ENCODE measurements around the gene HBA2.
"Not testable (repeated sequence)": the region's sequence is repeated elsewhere in the genome, so short reads cannot be mapped to it uniquely, and the experiment has no call there.

Gene HBA2

GRCh38 chr16:152141-153128, 20.2 kb upstream of the HBA2 start, which contains the start of gene HBZ:
Gene HBZ, plus strand, starts transcription at chr16:152644. Its CDS starts 266 bp downstream, at chr16:152910.
- H3K27ac ChIP-seq, result no peak within 1 kb of the TSS
- TF ChIP-seq, protein P1, sequence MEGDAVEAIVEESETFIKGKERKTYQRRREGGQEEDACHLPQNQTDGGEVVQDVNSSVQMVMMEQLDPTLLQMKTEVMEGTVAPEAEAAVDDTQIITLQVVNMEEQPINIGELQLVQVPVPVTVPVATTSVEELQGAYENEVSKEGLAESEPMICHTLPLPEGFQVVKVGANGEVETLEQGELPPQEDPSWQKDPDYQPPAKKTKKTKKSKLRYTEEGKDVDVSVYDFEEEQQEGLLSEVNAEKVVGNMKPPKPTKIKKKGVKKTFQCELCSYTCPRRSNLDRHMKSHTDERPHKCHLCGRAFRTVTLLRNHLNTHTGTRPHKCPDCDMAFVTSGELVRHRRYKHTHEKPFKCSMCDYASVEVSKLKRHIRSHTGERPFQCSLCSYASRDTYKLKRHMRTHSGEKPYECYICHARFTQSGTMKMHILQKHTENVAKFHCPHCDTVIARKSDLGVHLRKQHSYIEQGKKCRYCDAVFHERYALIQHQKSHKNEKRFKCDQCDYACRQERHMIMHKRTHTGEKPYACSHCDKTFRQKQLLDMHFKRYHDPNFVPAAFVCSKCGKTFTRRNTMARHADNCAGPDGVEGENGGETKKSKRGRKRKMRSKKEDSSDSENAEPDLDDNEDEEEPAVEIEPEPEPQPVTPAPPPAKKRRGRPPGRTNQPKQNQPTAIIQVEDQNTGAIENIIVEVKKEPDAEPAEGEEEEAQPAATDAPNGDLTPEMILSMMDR (conservative IDR thresholded peaks at IDR 0.05), result no peak

GRCh38 chr16:153129-153521, 19.6 kb upstream of the HBA2 start:
- not testable (repeated sequence) for H3K27ac ChIP-seq

GRCh38 chr16:153550-154216, 19.0 kb upstream of the HBA2 start:
- H3K27ac ChIP-seq, result not testable (repeated sequence)

DNA sequence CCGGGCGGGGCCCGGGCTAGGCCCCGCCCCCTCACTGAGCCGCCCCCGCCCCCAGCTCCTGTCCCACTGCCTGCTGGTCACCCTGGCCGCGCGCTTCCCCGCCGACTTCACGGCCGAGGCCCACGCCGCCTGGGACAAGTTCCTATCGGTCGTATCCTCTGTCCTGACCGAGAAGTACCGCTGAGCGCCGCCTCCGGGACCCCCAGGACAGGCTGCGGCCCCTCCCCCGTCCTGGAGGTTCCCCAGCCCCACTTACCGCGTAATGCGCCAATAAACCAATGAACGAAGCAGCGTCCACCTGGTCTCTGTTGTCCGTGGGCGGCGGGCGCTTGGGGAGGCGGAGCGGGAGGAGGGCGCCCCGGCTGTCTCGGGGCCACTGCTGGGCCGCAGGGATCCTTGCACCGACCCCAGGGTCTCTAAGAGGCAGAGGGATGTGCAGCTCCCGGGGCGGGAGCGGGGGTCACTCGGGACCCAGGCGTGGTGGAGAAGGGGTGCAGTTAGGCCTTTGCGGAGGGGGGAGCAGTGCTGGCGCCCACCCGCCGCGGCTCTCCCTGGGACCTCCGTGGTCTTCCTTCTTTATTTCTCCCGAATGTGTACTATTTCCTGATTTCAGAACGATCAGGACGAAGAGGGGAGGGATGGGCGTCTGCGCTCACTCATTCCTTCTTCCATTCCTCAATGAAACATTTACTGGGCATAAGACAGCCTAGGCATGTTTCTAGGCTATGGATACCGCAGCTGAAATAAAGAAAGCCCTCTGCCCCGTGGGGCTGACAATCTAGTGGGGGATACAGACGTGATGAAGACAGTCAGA, 18.3 kb upstream of the HBA2 start:
- H3K27ac ChIP-seq, result peak overlapping the region; percentile 24; the same call in 1 of the 2 replicates
- TF ChIP-seq, protein P1 (conservative IDR thresholded peaks at IDR 0.05), result no peak

DNA sequence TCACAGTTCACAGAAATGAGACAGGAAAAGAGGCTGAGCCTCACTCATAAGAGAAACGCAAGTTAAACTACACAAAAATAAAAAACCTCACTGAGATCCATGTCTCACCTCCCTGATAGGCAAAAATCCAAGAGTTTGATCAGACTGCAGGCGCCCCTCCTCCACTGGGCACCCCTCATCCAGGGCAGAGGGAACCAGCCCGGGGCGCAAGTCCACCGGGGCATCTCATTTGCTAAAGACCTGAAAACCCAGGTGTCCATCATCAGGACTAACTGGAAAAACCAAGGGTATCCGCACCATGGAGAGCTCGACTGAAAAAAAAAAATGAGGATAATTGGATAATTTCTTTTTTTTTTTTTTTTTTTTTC, 17.7 kb upstream of the HBA2 start:
- TF ChIP-seq, protein P1 (conservative IDR thresholded peaks at IDR 0.05), result no peak
- peak overlapping the region; percentile 24; the same call in 1 of the 2 replicates for H3K27ac ChIP-seq

GRCh38 chr16:159136-159849, 13.4 kb upstream of the HBA2 start:
- TF ChIP-seq, protein P1 (conservative IDR thresholded peaks at IDR 0.05), result no peak
- H3K27ac ChIP-seq, result no peak overlapping the region

DNA sequence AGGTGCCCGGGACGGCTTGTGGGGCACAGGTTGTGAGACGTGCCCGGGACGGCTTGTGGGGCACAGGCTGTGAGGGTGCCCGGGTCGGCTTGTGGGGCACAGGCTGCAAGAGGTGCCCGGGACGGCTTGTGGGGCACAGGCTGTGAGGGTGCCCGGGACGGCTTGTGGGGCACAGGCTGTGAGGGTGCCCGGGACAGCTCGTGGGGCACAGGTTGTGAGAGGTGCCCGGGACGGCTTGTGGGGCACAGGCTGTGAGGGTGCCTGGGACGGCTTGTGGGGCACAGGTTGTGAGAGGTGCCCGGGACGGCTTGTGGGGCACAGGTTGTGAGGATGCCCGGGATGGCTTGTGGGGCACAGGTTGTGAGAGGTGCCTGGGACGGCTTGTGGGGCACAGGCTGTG, 12.4 kb upstream of the HBA2 start:
- H3K27ac ChIP-seq, result not testable (repeated sequence)

DNA sequence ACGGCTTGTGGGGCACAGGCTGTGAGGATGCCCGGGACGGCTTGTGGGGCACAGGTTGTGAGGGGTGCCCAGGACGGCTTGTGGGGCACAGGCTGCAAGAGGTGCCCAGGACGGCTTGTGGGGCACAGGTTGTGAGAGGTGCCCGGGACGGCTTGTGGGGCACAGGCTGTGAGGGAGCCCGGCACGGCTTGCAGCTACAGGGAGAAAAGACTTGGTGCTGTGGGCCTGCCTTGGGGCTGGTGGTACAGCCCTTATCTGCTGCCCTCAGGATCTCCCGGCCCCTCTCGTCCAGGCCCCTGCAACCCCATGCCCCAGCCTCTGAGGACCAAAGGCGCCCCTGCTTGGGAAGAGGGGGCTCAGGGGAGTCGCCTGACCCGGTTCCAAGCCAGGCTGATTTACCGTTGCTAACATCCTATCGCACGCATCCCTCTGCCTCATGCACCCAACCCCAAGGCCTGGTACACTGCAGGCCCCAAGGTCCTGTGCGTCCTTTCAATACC, 11.9 kb upstream of the HBA2 start:
- H3K27ac ChIP-seq, result no peak overlapping the region
- TF ChIP-seq, protein P1 (conservative IDR thresholded peaks at IDR 0.05), result no peak
